HL-60/S4 treated with retinoic acid at 250 ng/mL for 4 days and 3 days (cell line): ENCODE results near the gene EHD2.

Source experiments
- in situ Hi-C: fragments of 300-500 bp; cut with MboI; formaldehyde crosslinking; loops from 2 replicates; pipeline ENCODE4 v1.7.0; 2022; ENCODE audit warnings: low sequenced_read_pairs

The EHD2 gene

DNA sequence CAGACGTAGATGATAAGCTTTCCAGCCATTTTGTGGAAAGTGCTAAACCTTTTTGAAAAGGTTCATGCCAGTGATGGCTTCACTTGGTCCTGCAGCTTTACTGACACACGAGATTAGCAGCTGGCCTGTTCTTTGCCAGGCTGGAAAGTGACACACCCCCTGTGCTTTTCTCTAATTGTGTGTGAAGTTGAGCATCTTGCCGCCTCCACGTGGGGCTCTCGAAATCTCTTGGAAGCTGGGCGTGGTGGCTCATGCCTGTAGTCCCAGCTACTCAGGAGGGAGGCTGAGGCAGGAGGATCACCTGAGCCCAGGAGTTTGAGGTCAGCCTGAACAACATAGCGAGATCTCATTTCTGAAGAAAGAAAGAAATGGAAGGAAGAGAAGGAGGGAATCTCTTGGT lies 25.3 kb upstream of the EHD2 start:
- in situ Hi-C loops = no loop called here

DNA sequence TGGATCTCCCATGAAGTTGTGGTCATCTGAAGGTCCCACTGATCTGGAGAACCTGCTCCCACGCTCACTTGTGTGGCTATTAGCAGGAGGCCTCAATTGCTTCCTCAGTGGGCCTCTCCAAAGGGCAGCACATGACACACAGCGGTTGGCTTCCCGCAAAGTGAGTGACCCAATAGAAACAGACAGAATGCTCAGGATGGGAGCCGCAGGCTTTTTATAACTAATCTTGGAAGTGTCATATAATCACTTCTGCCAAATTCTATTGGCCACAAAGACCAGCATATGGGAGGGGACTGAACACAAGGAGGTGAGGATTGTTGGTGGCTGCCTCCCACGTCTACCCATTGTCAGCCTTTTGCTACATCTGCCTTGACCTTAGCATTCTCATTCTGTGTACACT lies 22.1 kb upstream of the EHD2 start:
- in situ Hi-C loops = no loop called here

DNA sequence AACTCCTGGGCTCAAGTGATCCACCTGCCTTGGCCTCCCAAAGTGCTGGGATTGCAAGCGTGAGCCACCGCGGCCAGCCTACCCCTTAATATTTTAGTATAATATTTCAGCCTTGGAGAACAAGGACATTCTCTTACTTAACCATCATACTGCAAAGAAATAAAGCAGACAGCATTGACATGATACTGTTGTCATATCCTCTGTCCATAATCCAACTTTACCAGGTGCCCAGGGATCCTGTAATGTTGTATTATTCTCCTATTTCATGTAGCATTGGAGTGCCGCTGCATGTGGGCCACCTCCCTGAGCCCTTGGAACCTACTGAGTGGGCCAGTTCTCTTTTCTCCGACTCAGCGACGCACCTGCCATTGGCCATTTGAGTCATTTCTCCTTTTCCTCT lies 21.4 kb upstream of the EHD2 start:
- in situ Hi-C loops = no loop called here

GRCh38 chr19:47693489-47693888 lies 19.7 kb upstream of the EHD2 start:
- in situ Hi-C loops = no loop called here

DNA sequence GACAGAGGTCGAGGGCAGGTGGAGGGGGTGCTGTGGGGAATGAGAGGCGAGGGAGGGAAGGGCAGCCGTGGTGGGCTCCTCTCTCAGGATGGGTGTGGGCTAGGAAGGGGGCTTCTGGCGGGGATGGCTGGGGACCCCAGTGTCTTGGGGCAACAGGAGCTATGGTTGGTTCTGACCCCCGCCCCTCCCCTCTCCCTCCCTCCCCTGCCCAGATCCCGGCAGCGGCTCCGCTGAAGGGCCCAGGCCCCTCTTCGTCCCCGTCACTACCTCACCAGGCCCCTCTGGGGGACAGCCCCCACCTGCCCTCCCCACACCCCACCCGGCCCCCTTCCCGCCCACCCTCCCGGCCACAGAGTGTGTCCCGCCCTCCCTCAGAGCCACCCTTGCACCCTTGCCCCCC lies 19.3 kb upstream of the EHD2 start:
- in situ Hi-C loops = no loop called here

- in situ Hi-C loops = no loop called here
Observed at GRCh38 chr19:47694466-47695273, 18.6 kb upstream of the EHD2 start.

GRCh38 chr19:47695533-47696262 lies 17.5 kb upstream of the EHD2 start:
- in situ Hi-C loops = no loop called here

GRCh38 chr19:47696635-47697034 lies 16.6 kb upstream of the EHD2 start:
- in situ Hi-C loops = no loop called here

GRCh38 chr19:47697863-47698609 lies 15.2 kb upstream of the EHD2 start:
- in situ Hi-C loops = no loop called here

- in situ Hi-C loops = no loop called here
Observed at GRCh38 chr19:47698631-47699359, 14.4 kb upstream of the EHD2 start.

DNA sequence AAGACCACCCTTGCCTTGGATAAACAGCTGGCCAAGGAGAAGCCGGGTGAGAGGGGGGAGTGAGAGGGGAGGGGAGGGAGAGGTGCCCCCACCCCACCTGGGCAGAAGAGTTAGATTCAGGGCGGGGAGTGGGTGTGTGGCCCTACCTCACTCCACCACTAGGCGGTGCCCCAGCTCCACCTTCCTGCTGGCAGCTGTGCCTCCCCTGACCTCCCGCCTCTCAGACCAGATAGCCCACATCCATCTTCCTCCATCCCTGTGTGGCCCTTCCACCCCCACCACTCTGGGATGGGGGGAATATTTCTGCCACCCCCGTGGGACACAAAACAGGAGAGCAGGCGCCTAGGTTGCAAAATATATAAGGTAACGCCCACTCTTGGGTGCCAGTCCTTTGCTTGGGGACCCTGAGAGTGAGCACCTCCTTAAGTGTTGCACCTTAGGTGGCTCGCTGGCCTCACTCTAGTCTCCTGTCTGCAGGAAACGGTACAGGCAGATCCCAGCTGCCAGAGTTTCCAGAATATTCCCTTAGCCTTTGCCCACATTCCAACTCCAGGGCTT lies 13.8 kb upstream of the EHD2 start:
- in situ Hi-C loops = no loop called here

DNA sequence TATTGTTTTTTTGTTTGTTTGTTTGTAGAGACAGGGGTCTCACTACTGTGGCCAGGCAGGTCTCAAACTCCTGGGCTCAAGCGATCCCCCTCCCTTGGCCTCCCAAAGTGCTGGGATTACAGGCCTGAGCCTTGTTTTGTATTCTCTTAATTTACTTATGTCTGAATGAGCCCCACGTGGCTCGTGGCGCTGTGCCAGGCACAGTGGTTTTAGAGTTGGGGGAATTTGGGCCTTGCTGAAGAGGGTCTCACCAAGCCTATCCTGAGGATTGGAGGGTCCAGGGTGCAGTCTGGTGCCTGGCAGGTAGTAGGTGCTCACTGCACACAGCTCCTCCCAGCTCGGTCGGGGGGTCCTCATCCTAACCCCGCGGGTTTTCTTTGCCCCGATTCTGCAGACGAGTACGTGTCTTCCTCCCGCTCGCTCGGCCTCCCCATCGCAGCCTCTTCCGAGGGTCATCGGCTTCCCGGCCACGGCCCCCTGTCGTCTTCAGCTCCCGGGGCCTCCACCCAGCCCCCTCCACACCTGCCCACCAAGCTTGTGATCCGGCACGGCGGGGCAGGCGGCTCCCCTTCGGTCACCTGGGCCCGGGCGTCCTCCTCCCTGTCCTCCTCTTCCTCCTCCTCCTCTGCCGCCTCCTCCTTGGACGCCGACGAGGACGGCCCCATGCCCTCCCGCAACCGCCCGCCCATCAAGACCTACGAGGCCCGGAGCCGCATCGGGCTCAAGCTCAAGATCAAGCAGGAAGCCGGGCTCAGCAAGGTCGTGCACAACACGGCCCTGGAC lies 12.1 kb upstream of the EHD2 start:
- in situ Hi-C loops = loop anchor here (10.0 to 25.0 kb wide), 2 partner anchors 266 to 414 kb away; no protein-coding TSS in a partner anchor

GRCh38 chr19:47701717-47702552 lies 11.3 kb upstream of the EHD2 start:
- in situ Hi-C loops = loop anchor here (10.0 to 25.0 kb wide), 2 partner anchors 267 to 415 kb away; no protein-coding TSS in a partner anchor

DNA sequence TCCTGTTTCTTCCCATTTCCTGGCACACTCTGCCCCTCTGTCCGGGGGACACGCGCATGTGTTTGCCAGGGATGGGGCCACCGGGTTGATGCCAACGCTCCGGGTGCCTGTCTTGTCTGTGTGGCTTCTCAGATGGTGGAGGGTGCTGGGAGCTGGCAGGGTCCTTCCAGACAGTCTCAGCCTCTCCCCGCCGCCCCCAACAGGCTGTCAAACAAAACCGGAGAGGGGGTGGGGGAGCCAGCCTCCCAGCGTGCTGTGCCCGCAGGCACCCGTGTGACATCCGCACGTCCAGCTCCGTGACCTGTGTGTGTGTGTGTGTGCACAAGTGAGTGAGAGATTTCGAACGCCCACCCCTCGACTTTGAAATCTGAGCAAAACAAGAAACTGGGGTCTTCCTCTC lies 10.6 kb upstream of the EHD2 start:
- in situ Hi-C loops = loop anchor here (10.0 to 25.0 kb wide), 2 partner anchors 268 to 415 kb away; no protein-coding TSS in a partner anchor

GRCh38 chr19:47703301-47703700 lies 9.9 kb upstream of the EHD2 start:
- in situ Hi-C loops = loop anchor here (10.0 to 25.0 kb wide), 2 partner anchors 268 to 416 kb away; no protein-coding TSS in a partner anchor

- in situ Hi-C loops = loop anchor here (10.0 to 25.0 kb wide), 2 partner anchors 269 to 417 kb away; no protein-coding TSS in a partner anchor
Observed at GRCh38 chr19:47704024-47704423, 9.2 kb upstream of the EHD2 start.

DNA sequence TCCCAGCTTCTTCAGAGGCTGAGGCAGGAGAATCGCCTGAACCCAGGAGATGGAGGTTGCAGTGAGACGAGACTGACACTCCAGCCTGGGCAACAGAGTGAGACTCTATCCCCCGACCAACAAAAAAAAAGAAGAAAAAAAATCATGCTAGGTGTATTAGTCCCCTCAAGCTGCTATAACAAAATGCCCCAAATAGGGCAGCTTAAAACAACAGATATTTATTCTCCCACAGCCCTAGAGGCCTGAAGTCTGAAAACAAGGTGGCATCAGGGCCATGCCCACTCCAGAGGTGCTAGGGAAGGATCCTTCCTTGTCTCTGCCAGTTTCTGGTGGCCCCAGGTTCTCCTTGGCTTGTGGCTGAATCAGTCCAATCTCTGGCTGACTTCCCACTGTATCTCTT lies 8.6 kb upstream of the EHD2 start:
- in situ Hi-C loops = loop anchor here (10.0 to 25.0 kb wide), 2 partner anchors 270 to 417 kb away; no protein-coding TSS in a partner anchor

DNA sequence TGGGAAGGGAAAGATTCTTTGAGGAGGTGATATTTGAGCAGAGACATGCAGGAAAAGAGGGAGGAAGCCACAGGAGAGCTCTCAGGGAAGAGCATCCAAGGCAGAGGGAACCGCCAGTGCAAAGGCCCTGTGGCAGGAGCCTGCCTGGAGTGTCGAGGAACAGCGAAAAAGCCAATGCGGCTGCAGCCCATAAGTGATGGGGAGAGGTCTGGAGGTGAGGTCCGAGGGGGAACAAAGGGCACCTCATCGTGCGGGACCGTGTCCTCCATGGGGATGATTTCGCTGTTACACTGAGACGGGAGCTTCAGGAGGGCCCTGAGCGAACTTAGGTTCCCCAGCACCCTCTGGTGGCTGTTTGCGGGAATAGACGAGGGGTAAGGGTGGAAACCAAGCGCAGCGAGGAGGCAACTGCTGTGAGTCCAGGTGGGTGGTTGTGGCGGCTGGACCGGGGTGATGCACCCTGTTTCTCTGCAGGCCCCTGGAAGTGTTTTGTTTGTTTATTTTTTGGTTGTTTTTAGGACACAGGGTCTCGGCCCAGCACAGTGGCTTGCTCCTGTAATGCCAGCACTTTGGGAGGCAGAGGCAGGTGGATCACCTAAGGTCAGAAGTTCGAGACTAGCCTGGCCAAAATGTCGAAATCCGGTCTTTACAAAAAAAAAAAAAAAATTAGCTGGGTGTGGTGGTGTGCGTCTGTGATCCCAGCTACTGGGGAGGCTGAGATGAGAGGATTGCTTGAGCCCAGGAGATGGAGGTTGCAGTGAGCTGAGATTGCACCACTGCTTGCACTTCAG lies 5.9 kb upstream of the EHD2 start:
- in situ Hi-C loops = loop anchor here (10.0 to 25.0 kb wide), 2 partner anchors 273 to 420 kb away; no protein-coding TSS in a partner anchor
